22Rv1 (cell line): ENCODE results near the gene NOL4L.

Experiments
- H3K27ac ChIP-seq: fragments of 450-650 bp; 2 replicates; pipeline ENCODE4 v1.5.1; 2017
- CTCF ChIP-seq: fragments of 450-650 bp; IDR thresholded peaks from 2 replicates; pipeline ENCODE4 v1.5.1; 2017; ENCODE audit warnings: mild to moderate bottlenecking
- ZFX ChIP-seq: fragments of 450-650 bp; IDR thresholded peaks from 2 replicates; pipeline ENCODE4 v1.6.1; 2017; ENCODE audit warnings: antibody characterized with exemption, borderline replicate concordance

NOL4L gene

GRCh38 chr20:32480371-32481241, 104.5 kb downstream of the NOL4L start:
- TF ChIP-seq CTCF, result no peak
- no peak for TF ChIP-seq ZFX
- H3K27ac ChIP-seq, result 0 out of 2 replicates have a peak overlapping the region, but pooled peaks have one; percentile 22

GRCh38 chr20:32479697-32480171, 105.4 kb downstream of the NOL4L start:
- no peak overlapping the region for H3K27ac ChIP-seq

GRCh38 chr20:32479012-32479411, 106.1 kb downstream of the NOL4L start:
- H3K27ac ChIP-seq, result no peak overlapping the region

More at GRCh38 chr20:32479697-32480171, 105.4 kb downstream of the NOL4L start:
- TF ChIP-seq CTCF (no peak), ZFX (no peak)

GRCh38 chr20:32478576-32478975, 106.6 kb downstream of the NOL4L start:
- TF ChIP-seq CTCF (no peak), ZFX (no peak)
- no peak overlapping the region for H3K27ac ChIP-seq

More at GRCh38 chr20:32479012-32479411, 106.1 kb downstream of the NOL4L start:
- TF ChIP-seq CTCF, result no peak

GRCh38 chr20:32477594-32478512, 107.3 kb downstream of the NOL4L start:
- H3K27ac ChIP-seq, result no peak overlapping the region
- TF ChIP-seq ZFX, result no peak
- no peak for TF ChIP-seq CTCF

GRCh38 chr20:32476684-32477593, 108.2 kb downstream of the NOL4L start:
- TF ChIP-seq ZFX (no peak), CTCF (no peak)
- no peak overlapping the region for H3K27ac ChIP-seq
